ENCODE results near the gene IRF7. TPM values are rescaled to one million over a fixed set of nuclear protein-coding genes. Genes with fewer than 3 reads are reported as not detected.
A peak's percentile ranks its signal among the peaks of the same experiment; 100 is the strongest.

Gene IRF7
- total RNA-seq, 1 donor from 2014 or later = 40.8 TPM

- TF ChIP-seq, protein P1, sequence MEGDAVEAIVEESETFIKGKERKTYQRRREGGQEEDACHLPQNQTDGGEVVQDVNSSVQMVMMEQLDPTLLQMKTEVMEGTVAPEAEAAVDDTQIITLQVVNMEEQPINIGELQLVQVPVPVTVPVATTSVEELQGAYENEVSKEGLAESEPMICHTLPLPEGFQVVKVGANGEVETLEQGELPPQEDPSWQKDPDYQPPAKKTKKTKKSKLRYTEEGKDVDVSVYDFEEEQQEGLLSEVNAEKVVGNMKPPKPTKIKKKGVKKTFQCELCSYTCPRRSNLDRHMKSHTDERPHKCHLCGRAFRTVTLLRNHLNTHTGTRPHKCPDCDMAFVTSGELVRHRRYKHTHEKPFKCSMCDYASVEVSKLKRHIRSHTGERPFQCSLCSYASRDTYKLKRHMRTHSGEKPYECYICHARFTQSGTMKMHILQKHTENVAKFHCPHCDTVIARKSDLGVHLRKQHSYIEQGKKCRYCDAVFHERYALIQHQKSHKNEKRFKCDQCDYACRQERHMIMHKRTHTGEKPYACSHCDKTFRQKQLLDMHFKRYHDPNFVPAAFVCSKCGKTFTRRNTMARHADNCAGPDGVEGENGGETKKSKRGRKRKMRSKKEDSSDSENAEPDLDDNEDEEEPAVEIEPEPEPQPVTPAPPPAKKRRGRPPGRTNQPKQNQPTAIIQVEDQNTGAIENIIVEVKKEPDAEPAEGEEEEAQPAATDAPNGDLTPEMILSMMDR (conservative IDR thresholded peaks at IDR 0.05; ENCODE audit: low read depth, low read length) = no peak
- no peak overlapping the region for H3K4me3 ChIP-seq (ENCODE audit: low read depth, low read length)
- DNase-seq (ENCODE audit: low read depth) = no peak
Measured at GRCh38 chr11:605286-606129, 10.2 kb downstream of the IRF7 start.

DNA sequence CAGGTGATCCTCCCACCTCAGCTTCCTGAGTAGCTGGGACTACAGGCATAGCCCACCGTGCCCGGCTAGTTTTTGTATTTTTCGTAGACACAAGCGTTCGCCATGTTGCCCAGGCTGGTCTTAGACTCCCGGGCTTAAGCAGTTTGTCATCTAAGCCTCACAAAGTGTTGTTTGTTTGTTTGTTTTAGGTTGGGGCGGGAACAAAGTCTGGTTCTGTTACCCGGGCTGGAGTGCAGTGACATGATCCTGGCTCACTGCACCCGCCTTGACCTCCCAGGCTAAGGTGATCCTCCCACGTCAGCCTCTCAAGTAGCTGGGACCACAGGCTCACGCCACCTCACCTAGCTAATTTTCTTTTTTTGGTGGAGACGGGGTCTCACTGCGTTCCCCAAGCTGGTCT, 12.6 kb downstream of the IRF7 start:
- no peak for DNase-seq (ENCODE audit: low read depth)
- H3K4me3 ChIP-seq (ENCODE audit: low read depth, low read length) = no peak overlapping the region
- TF ChIP-seq, protein P1 (conservative IDR thresholded peaks at IDR 0.05; ENCODE audit: low read depth, low read length) = no peak

DNA sequence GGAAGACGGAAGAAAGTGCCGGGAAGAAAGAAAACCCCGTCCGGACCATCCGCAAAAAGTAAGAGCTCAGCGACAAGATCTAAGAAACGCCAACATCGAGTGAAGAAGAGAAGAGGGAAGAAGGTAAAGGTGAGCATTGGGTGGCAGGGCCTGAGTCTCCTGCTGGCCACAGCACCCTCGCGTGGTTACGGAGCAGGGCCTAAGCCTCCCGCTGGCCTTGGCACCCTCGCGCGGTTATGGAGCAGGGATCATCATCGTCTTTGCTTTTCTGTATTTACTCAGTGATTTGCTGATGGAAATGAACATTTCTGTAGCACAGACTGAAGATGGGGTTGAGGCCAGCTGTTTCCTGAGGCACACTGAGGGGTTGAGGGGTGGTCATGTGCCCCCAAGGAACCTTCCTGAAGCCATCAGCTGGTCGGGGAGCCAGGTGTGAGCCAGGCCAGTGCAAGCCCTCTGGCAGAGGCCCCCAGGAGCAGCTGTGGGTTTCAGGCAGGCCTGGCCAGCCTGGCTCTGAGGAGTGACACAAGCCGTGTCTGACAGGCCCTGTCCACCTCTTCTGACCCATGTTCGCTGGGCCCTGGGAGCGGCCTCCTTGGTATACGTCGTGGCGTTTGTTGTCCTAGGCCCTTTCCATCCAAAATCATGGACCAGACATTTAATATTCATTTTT, 14.0 kb downstream of the IRF7 start:
- no peak overlapping the region for H3K4me3 ChIP-seq (ENCODE audit: low read depth, low read length)
- TF ChIP-seq, protein P1 (conservative IDR thresholded peaks at IDR 0.05; ENCODE audit: low read depth, low read length) = no peak
- no peak for DNase-seq (ENCODE audit: low read depth)

GRCh38 chr11:598005-598680, 17.6 kb downstream of the IRF7 start:
- DNase-seq (ENCODE audit: low read depth) = no peak
- TF ChIP-seq, protein P1 (conservative IDR thresholded peaks at IDR 0.05; ENCODE audit: low read depth, low read length) = no peak
- H3K4me3 ChIP-seq (ENCODE audit: low read depth, low read length) = no peak overlapping the region

GRCh38 chr11:597166-597725, 18.5 kb downstream of the IRF7 start:
- no peak for DNase-seq (ENCODE audit: low read depth)
- TF ChIP-seq, protein P1 (conservative IDR thresholded peaks at IDR 0.05; ENCODE audit: low read depth, low read length) = peak; percentile 24
- H3K4me3 ChIP-seq (ENCODE audit: low read depth, low read length) = no peak overlapping the region

- no peak for DNase-seq (ENCODE audit: low read depth)
- no peak overlapping the region for H3K4me3 ChIP-seq (ENCODE audit: low read depth, low read length)
- TF ChIP-seq, protein P1 (conservative IDR thresholded peaks at IDR 0.05; ENCODE audit: low read depth, low read length) = no peak
Measured at GRCh38 chr11:596374-596773, 19.4 kb downstream of the IRF7 start.
